ENCODE data around the gene SMIM36.
"Not testable (repeated sequence)": the region's sequence is repeated elsewhere in the genome, so short reads cannot be mapped to it uniquely, and the experiment has no call there.

SMIM36 gene

DNA sequence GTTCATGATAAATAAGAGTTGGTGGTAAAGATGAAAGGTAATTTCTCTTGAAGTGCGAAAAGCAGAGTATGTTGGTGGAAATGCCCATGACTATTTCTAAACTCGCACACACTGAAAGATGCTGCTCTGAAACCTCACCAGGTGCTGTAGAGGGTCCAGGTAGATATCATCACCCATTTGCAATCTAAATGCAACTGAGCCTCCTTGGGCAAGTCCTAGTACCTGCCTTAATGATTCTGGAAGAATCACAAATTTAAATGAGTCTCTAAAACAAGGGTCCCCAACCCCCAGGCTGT, 83.7 kb downstream of the SMIM36 start:
- TF ChIP-seq, protein P1, sequence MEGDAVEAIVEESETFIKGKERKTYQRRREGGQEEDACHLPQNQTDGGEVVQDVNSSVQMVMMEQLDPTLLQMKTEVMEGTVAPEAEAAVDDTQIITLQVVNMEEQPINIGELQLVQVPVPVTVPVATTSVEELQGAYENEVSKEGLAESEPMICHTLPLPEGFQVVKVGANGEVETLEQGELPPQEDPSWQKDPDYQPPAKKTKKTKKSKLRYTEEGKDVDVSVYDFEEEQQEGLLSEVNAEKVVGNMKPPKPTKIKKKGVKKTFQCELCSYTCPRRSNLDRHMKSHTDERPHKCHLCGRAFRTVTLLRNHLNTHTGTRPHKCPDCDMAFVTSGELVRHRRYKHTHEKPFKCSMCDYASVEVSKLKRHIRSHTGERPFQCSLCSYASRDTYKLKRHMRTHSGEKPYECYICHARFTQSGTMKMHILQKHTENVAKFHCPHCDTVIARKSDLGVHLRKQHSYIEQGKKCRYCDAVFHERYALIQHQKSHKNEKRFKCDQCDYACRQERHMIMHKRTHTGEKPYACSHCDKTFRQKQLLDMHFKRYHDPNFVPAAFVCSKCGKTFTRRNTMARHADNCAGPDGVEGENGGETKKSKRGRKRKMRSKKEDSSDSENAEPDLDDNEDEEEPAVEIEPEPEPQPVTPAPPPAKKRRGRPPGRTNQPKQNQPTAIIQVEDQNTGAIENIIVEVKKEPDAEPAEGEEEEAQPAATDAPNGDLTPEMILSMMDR (IDR thresholded peaks at IDR 0.05; ENCODE audit: low read length, missing control alignments), result no peak
- DNase-seq (ENCODE audit: low read depth), result no peak
- no peak overlapping the region for H3K4me3 ChIP-seq (replicated peaks; ENCODE audit: low read depth, low read length)

DNA sequence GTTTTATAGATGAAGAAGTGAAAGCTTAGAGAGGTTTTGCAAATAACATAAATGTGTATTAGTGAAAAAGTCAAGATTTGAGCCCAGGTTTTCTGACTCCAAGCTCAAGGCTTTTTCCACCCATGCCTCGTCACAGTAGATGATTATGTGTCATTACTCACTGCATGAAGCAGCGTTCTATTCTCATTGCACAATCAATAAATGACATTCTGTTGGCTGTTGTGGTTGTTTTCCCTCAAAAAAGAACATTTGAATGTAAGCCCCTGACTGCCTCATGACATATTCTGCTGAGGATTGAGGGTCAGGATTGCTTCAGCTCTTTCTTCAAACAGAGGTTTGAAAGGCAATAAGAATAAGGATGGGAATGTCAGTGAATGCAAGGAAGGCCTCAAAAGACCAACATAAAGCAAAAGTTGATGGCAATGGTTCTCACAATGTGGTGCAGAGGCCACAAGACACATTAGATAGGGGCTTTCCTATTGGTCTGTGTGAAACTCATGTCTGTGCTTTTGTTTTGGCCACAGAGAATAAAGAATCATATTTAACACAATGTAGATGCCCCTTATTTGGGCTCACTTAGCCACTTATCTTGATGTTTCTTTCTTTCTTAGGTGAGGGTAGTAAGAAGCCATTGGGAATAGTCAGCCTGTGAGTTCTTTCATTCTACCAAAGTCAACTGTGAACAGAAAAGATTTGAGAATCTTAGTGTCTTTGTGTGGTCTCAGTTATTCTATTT, 84.2 kb downstream of the SMIM36 start:
- peak; percentile 84 for DNase-seq (ENCODE audit: low read depth)
- TF ChIP-seq, protein P1 (IDR thresholded peaks at IDR 0.05; ENCODE audit: low read length, missing control alignments), result no peak
- H3K4me3 ChIP-seq (replicated peaks; ENCODE audit: low read depth, low read length), result no peak overlapping the region

DNA sequence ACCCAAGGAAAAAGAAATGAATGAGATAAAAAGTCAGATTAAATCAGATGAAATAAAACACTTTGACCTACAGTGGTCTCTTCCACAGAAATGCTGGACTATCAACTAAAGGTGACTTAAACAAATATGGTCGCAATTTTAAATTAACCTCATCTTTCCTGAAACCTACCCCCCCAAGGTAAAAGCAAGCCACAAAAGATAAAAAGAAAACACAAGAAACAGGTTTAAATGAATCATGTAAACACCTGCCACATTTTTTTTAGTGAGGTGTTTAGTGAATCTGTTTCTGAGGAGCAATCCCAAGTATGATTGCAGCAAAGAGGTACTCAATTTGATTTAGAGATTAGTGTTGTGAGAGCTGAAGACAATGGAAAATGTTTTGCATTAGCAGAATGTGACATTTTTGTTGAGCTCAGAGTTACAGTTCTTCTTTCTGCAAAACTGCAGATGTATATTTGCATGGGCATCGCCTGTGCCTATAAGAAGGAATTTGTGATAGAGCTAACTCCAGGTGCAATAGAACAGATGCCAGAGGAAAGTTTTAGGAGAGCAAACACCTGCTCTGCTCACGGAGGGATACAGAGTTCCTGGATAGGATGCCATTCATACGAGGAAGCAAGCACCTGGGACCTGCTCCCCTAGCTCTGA, 86.2 kb downstream of the SMIM36 start:
- H3K4me3 ChIP-seq (replicated peaks; ENCODE audit: low read depth, low read length), result no peak overlapping the region
- no peak for DNase-seq (ENCODE audit: low read depth)
- TF ChIP-seq, protein P1 (IDR thresholded peaks at IDR 0.05; ENCODE audit: low read length, missing control alignments), result no peak

DNA sequence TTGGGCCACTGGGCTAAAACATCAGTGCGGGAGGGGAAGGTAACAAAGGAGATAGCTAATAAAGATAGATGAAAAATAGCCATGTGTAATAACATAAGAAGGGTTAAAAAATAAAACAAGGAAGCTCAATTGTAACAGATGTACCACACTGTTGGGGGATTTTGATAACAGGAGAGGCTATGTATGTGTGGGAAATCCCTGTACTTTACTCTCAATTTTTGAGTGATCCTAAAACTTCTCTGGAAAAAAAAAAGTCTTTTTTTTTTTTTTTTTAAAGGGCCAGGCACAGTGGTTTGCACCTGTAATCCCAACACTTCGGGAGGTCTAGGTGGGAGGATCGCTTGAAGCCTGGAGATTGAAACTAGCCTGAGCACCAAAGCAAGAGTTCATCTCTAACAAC, 87.7 kb downstream of the SMIM36 start:
- TF ChIP-seq, protein P1 (IDR thresholded peaks at IDR 0.05; ENCODE audit: low read length, missing control alignments), result no peak
- no peak for DNase-seq (ENCODE audit: low read depth)
- no peak overlapping the region for H3K4me3 ChIP-seq (replicated peaks; ENCODE audit: low read depth, low read length)

DNA sequence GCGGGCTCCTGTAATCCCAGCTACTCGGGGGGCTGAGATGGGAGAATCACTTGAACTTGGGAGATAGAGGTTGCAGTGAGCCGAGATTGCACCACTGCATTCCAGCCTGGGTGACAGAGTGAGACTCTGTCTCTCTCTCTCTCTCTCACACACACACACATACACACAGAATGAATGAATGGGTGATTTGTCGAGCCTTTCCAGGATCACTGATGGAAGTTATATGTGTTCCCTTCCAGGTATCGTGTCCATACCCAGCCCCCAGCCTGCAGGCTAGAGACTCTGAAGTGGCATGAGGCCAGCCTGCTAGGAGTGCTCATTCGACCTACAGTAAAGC, 88.5 kb downstream of the SMIM36 start:
- DNase-seq (ENCODE audit: low read depth); H3K4me3 ChIP-seq (replicated peaks; ENCODE audit: low read depth, low read length): not testable (repeated sequence)

DNA sequence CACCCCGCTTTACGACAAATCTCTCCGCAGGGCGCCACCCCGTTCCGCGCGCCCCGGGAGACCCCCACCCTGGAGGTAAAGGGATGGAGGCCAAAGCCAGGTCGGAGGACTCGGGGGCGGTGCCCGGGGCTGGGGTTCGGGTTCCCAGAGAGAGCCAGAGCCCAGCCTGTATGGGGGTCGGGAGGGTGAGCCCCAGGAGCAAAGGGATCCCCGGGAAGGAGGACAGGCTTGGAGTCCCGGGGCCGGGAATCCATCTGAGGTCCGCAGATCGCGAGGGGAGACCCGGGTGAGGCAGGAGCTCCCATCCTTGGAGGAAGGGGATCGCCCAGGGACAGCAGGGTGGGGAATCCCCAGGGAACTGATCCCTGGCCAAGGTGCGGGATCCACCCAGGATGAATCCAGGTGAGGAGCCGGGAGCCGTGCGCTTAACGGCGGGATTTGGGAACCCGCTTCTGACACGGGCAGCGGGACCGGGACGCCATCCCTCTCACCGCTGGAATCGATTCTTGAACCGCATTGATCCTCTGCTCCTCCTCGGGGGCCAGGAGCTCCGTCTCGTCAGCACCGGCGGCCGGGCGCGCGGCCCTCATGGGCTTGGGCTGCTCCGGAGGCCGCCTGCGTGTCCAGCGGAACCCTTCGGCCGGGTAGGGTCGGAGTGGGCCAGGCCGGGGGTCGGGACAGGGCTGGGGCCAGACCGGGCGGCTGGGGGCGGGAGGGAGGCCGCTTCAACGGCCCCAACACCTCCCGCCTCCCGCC, 89.9 kb downstream of the SMIM36 start, which contains the start of gene MMD:
TSS of gene MMD (minus strand) at position 657 of the 756 bp plus-strand sequence. CDS start at position 517, 140 bp downstream.
- DNase-seq (ENCODE audit: low read depth), result no peak
- peak within 1 kb of the TSS; percentile 90 for H3K4me3 ChIP-seq (replicated peaks; ENCODE audit: low read depth, low read length)
- TF ChIP-seq, protein P1 (IDR thresholded peaks at IDR 0.05; ENCODE audit: low read length, missing control alignments), result no peak

DNA sequence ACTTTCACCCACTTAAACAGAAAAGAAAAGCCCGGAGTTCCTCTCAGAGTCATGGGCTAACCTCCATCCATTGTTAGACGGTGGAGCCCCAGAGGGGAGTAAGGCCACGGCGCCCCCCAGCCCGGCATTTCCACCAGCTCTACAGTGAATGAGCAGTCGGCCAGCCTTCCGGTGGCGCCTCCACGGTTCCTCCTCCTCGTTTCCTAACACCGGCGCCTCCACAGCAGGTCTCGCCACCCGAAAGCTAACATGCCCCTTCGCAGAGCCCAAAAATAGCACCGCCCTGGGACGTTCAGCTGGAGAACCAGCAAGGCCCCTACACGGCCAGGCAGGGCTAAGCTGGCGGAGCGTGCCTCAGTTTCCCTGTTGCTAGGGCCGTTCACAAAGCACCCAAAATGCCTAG, 90.5 kb downstream of the SMIM36 start:
- TF ChIP-seq, protein P1 (IDR thresholded peaks at IDR 0.05; ENCODE audit: low read length, missing control alignments), result no peak
- DNase-seq (ENCODE audit: low read depth), result no peak
- H3K4me3 ChIP-seq (replicated peaks; ENCODE audit: low read depth, low read length), result peak overlapping the region; percentile 90
